ENCODE measurements around the gene TNFRSF17.

DNA sequence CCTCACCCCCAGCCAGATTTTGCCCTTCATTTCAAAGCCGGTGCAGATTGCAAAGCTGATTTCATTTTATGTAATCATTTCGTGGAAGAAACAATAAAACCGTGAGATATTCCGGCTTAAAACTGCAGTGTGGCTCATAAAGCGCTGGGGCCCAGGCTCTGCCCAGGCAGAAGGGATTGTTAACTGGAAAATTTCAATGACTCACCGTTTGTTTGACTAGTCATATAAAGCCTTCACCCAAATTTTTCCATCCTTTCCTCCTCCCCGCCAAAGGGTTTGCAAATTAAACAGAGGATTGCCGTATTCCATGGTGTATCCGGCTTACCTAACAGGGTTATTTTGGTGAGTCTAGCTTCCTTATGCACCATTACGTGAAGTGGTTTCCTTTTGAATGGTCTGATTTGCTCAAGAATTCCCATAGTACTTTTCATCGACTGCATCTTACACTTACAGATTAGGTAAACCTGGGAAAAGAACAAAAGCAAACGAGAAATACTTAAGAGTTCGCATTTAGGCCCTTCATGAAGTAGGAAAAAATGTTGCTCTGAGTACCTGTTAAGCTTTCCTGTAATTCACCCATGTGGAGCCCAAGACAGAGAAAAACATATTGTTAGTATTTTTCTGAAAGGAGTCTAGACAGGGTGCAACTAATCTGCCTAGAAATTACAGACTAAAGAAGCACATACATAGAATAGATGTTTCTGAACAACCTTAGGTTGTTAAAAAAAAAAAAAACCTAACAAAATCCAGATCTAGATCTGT lies 48.3 kb upstream of the TNFRSF17 start:
- TF ChIP-seq, protein P1, sequence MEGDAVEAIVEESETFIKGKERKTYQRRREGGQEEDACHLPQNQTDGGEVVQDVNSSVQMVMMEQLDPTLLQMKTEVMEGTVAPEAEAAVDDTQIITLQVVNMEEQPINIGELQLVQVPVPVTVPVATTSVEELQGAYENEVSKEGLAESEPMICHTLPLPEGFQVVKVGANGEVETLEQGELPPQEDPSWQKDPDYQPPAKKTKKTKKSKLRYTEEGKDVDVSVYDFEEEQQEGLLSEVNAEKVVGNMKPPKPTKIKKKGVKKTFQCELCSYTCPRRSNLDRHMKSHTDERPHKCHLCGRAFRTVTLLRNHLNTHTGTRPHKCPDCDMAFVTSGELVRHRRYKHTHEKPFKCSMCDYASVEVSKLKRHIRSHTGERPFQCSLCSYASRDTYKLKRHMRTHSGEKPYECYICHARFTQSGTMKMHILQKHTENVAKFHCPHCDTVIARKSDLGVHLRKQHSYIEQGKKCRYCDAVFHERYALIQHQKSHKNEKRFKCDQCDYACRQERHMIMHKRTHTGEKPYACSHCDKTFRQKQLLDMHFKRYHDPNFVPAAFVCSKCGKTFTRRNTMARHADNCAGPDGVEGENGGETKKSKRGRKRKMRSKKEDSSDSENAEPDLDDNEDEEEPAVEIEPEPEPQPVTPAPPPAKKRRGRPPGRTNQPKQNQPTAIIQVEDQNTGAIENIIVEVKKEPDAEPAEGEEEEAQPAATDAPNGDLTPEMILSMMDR (IDR thresholded peaks at IDR 0.05; ENCODE audit: extremely low read depth in 1 of 2, insufficient read depth in 1 of 2, low read depth in 1 of 2, low read length in 2 of 2), result no peak
- TF ChIP-seq POLR2A (IDR thresholded peaks at IDR 0.05; ENCODE audit: low read depth, low read length), result no peak
- no peak for TF ChIP-seq EZH2 (IDR thresholded peaks at IDR 0.05; ENCODE audit: borderline replicate concordance, low read depth, low read length, severe bottlenecking)
- no peak for TF ChIP-seq POLR2AphosphoS5 (IDR thresholded peaks at IDR 0.05; ENCODE audit: insufficient read depth, low read depth, low read length)
